Fibroblast of skin of left quadriceps (primary cell): ENCODE measurements around the gene POP7.
"Not testable (repeated sequence)": the region's sequence is repeated elsewhere in the genome, so short reads cannot be mapped to it uniquely, and the experiment has no call there.

ENCODE experiments used
- DNase-seq, 2 experiments: peaks; one replicate each; pipeline ENCODE4 v3.0.0-alpha.2; 2013; ENCODE audit warnings: low read depth in 2 of 2

Gene POP7

DNA sequence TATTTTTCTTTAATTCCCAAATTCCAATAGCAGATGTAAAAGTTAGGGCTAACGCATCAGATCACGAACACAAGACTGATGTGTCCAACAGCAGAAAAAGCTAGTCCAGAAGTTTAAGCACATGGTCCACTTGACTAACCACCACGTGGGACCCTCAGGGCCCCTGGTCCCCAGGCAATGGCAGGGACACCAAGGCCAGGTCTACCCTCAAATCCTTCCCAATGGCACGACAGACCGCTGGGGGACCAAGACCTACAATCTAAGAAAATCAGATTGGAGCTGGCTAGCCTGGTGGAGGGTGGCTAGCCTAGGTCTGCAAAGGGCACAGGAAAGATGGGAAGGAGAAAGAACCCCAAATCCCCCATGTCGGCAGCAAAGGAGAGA lies 13.4 kb upstream of the POP7 start:
- DNase-seq, result no peak

DNA sequence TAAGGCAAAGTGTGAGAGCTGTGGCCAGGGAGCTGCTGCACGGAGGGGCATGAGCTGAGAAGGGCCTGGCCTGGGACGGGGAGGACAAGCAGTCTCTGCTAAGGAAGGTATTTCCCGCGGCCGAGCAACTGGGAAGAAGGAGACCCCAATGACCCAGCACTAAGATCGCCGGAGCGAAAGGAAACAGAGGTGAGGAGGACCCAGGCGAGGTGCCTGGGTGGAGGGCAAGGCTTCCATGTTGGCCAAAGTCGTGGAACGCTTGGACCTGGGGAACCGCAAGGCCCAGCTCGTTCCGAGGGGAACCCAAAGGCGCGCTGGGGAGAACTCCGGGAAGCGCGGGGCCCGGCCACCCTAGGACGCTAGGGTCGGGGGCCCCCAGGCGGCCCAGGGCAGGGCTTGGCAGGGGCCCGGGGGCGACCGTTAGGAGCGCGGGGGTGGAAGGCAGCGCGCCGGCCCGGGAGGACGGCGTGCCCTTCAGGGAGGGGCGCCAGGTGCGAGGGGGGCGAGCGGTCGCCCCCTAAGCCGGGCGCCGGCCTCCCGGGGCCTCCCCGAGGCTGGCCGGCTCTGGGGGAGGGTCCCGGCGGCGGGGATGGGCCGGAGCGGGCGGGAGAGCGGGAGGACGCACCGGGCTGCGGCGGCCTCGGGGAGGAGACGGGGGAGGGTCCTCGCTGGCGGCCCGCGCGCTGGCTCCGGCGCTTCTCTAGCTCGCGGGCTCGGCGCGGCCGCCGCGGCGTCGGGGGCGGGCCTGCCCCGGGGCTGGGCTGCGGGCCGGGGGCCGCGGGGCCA lies 12.4 kb upstream of the POP7 start:
- DNase-seq, result no peak

DNA sequence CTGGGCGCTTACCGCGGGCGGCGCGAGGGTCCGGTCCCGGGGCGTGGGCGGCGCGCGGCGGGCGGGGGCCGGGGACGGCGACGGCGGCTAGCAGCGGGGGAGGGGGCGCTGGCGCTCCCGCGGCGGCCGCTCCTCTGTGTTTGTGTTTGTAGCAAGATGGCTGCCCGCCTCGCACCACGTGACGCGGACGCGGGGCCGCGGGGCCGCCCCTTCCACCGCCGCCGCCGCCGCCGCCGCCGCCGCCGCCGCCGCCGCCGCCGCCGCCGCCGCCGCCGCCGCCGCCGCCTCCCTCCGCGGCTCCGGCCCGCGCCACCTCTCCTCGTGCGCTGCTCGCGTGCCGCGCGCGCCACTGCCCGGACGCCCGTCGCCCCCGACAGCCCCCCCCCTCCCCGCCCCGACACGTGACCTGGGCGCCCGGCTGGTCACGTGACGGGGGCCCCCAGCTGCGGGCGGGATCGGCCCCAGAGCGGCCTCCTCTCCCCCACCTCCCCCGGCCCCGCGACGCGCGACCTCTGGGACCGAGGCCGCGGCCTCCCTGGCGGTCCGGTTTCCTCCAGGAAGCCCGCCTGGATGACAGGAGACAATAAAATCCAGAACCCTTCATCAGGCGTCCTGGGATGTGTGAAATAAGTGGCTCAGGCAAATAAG lies 11.7 kb upstream of the POP7 start, which contains the start of gene GIGYF1:
Gene GIGYF1, minus strand, starts transcription at position 153 of the 648 bp plus-strand sequence. CDS start 6,012 bp downstream, outside the sequence.
- DNase-seq, result peak; percentile 23 to 27

DNA sequence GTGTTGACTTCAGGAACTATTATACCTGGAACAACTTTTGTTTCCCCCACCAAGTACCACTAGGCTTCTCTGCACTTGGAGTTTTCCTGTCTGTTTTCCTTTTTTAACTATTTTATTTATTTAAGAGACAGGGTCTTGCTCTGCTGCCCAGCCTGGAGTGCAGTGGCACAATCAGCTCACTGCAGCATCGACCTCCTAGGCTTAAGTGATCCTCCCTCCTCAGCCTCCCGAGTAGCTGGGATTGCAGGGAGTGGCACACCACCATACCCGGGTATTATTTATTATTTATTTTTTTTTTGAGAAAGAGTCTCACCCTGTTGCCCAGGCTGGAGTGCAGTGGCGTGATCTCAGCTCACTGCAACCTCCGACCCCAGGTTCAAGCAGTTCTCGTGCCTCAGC lies 9.8 kb upstream of the POP7 start:
- no peak for DNase-seq

DNA sequence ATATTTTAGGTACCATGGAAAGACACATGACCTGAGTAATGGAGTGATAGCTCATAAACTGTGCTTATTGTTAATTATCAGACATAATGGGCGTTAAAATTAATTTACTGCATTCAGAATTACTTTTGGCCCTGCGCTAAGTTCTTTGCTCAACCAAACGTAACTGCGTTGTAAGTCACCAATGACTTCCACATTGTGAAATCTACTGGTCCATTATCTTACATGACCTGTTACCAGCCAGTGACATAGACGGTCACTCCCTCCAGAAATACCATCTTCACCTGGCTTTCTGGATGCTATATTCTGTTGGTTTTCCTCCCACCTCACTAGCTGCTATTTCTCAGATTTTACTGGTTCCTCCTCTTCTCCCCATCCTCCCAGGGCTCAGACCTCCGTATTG lies 6.9 kb upstream of the POP7 start:
- no peak for DNase-seq

DNA sequence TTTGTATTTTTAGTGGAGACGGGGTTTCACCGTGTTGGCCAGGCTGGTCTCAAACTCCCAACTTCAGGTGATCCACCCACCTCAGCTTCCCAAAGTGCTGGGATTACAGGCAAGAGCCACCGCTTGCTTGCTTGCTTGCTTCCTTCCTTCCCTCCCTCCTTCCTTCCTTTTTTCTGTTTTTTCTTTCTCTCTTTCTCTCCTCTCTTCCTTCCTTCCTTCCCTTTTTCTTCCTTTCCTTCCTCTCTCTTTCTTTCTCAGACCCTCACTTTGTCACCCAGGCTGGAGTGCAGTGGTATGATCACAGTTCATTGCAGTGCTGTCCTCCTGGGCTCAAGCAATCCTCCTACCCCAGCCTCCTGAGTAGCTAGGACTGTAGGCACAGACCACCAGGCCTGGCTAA lies 4.8 kb upstream of the POP7 start:
- not testable (repeated sequence) for DNase-seq

DNA sequence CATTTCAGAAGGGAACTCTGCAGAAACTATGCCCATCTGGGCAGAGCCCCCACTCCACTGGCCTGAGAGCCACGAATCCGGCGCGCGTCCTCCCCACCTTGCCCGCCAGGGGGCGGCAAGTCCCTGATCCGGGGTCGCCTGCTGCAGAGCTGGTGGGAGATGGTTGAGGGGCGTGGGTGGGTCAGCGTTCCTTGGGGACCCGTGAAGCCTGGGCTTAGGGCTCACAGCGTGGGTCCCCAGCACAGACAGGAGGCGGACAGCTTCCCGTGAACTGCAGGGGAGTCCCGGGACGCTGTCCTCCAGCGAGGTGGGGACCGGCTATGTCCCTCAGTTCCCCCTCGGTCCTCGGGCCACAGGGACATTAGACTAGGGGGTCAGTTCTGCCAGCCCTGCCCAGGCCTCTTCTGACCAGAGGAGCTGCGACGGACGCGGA lies 585 bp upstream of the POP7 start:
- DNase-seq, result peak; percentile 36 to 37

DNA sequence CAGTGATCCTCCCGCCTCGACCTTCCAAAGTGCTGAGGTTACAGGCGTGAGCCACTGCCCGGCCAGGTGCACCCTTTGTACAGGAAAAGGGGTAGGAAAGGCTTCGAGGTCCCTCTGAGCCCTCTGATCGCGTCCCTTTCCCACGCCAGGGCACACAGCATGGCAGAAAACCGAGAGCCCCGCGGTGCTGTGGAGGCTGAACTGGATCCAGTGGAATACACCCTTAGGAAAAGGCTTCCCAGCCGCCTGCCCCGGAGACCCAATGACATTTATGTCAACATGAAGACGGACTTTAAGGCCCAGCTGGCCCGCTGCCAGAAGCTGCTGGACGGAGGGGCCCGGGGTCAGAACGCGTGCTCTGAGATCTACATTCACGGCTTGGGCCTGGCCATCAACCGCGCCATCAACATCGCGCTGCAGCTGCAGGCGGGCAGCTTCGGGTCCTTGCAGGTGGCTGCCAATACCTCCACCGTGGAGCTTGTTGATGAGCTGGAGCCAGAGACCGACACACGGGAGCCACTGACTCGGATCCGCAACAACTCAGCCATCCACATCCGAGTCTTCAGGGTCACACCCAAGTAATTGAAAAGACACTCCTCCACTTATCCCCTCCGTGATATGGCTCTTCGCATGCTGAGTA lies 871 bp downstream of the POP7 start:
- DNase-seq, result no peak

DNA sequence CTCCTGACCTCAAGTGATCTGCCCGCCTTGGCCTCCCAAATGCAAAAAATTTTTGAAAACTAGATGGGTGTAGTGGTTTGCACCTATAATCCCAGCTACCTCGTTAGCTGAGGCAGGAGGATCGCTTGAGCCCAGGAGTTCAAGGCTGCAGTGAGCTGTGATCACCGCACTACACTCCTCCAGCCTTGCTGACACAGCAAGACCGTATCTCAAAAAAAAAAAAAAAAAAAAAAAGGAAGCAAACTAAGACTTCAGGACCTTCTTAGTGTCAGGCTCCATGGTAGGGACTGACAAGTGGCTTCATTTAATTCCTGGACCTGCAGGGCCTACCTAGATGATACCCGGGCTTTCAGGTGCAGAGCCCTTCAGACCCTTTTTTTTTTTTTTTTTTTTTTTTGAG lies 2.5 kb downstream of the POP7 start:
- no peak for DNase-seq

DNA sequence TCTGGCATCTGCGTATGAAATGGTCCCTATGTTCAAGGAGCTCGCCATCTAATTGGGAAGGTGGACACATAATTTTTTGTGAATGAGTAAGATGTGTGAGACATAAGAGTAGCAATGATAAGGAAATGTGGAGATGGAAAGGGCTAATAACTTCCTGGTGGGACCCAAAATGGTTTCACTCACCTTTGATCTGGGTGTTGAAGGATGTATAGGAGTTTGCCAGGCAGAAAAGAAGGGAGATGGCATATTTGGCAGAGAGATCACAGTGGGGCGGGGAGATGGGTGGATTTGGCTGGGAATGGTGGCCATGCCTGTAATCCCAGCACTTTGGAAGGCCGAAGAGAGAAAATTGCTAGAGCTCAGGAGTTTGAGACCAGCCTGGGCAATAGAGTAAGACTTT lies 4.5 kb downstream of the POP7 start:
- no peak for DNase-seq

DNA sequence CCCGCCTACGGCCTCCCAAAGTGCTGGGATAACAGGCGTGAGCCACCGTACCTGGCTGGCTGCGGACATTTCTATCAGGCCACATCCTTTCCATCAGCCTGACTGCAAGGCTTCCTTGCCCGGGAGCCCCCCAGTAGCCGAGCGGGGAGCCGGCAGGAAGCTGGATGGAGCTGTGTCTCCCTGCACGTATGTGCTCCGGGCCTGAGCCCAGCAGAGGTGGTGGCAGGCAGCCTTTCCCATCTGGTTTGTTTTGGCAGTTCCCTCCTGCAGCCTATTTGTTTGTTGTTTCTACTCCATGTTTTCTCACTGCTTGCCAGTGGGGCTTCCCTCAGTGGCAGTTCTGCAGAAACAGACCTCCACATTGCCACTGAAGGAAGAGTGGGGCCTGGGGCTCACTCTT lies 5.4 kb downstream of the POP7 start:
- DNase-seq, result no peak

DNA sequence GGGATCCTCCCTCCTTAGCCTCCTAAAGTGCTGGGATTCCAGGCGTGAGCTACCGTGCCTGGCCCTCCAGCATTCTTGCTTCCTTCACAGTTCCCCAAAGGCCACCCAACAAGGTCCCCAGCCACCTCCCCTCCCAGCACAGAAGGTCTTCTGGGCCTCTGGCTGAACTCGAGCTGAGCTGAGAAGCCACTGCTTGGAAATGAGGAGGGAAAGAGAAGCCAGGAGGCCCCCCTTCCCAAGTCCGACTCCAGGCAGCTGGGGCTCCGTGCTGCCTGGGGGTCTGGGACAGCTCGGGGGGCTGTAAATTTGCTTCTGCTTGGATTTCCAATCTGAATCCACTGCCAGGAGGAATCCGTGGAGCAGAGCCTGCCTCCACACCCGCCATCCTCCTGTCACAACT lies 8.8 kb downstream of the POP7 start:
- DNase-seq, result no peak

DNA sequence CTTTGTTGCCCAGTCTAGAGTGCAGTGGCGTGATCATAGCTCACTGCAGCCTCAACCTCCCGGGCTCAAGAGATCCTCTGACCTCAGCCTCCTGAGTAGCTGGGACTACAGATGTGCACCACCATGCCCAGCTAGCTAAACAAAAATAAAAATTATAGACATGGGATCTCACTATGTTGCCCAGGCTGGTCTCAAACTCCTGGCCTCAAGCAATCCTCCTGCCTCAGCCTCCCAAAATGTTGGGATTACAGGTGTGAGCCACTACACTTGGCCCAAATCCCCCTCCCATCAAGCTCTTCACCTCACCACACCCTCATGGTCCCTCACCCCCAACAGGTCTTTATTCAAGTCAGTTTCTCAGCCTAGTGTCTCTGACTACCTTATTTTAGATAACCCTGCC lies 11.2 kb downstream of the POP7 start:
- not testable (repeated sequence) for DNase-seq

DNA sequence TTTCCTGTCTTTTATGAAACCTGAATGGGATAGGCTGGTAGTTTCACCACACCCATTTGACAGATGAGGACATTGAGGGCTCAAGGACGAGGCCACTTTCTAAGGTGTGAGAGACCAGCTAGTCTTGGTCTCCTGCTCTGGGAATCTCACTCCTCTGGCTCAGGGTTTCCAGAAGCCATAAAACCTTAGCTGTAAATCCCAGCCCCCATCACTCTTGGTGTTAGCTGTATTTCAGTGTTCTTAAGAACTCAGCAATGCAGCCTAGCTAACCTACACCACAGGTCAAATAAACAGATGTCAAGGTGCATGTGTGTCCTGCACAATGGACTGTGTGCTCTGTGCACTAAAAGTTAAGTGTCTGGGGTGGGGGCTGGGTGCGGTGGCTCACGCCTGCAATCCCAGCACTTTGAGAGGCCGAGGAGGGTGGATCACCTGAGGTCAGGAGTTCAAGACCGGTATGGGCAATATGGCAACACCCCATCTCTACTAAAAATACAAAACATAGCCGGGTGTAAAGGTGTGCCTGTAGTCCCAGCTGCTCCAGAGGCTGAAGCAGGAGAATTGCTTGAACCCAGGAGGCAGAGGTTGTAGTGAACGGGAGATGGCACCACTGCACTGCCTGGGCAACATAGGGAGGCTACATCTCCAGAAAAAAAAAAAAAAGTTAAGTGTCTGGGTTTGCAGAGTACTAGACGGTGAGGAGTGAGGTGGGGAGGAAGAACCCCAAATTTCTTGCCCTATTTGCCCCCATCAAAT lies 13.8 kb downstream of the POP7 start:
- DNase-seq, result peak in 1 of 2 experiments; percentile 18

DNA sequence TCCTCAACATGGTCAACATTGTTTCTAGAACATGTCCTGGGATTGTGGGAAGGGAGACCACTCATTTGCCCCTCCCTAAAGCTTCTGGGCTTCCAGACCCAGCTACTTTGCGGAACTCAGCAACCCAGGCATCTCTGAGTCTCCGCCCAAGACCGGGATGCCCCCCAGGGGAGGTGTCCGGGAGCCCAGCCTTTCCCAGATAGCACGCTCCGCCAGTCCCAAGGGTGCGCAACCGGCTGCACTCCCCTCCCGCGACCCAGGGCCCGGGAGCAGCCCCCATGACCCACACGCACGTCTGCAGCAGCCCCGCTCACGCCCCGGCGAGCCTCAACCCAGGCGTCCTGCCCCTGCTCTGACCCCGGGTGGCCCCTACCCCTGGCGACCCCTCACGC lies 14.4 kb downstream of the POP7 start, which contains the start of gene EPO:
Gene EPO, plus strand, starts transcription at position 190 of the 392 bp plus-strand sequence. CDS start 513 bp downstream, outside the sequence.
- DNase-seq, result no peak

DNA sequence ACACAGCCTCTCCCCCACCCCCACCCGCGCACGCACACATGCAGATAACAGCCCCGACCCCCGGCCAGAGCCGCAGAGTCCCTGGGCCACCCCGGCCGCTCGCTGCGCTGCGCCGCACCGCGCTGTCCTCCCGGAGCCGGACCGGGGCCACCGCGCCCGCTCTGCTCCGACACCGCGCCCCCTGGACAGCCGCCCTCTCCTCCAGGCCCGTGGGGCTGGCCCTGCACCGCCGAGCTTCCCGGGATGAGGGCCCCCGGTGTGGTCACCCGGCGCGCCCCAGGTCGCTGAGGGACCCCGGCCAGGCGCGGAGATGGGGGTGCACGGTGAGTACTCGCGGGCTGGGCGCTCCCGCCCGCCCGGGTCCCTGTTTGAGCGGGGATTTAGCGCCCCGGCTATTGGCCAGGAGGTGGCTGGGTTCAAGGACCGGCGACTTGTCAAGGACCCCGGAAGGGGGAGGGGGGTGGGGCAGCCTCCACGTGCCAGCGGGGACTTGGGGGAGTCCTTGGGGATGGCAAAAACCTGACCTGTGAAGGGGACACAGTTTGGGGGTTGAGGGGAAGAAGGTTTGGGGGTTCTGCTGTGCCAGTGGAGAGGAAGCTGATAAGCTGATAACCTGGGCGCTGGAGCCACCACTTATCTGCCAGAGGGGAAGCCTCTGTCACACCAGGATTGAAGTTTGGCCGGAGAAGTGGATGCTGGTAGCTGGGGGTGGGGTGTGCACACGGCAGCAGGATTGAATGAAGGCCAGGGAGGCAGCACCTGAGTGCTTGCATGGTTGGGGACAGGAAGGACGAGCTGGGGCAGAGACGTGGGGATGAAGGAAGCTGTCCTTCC lies 15.0 kb downstream of the POP7 start:
- DNase-seq, result no peak

DNA sequence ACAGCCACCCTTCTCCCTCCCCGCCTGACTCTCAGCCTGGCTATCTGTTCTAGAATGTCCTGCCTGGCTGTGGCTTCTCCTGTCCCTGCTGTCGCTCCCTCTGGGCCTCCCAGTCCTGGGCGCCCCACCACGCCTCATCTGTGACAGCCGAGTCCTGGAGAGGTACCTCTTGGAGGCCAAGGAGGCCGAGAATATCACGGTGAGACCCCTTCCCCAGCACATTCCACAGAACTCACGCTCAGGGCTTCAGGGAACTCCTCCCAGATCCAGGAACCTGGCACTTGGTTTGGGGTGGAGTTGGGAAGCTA lies 15.5 kb downstream of the POP7 start:
- DNase-seq, result no peak

DNA sequence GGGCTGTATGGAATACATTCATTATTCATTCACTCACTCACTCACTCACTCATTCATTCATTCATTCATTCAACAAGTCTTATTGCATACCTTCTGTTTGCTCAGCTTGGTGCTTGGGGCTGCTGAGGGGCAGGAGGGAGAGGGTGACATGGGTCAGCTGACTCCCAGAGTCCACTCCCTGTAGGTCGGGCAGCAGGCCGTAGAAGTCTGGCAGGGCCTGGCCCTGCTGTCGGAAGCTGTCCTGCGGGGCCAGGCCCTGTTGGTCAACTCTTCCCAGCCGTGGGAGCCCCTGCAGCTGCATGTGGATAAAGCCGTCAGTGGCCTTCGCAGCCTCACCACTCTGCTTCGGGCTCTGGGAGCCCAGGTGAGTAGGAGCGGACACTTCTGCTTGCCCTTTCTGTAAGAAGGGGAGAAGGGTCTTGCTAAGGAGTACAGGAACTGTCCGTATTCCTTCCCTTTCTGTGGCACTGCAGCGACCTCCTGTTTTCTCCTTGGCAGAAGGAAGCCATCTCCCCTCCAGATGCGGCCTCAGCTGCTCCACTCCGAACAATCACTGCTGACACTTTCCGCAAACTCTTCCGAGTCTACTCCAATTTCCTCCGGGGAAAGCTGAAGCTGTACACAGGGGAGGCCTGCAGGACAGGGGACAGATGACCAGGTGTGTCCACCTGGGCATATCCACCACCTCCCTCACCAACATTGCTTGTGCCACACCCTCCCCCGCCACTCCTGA lies 16.7 kb downstream of the POP7 start:
- DNase-seq, result no peak

DNA sequence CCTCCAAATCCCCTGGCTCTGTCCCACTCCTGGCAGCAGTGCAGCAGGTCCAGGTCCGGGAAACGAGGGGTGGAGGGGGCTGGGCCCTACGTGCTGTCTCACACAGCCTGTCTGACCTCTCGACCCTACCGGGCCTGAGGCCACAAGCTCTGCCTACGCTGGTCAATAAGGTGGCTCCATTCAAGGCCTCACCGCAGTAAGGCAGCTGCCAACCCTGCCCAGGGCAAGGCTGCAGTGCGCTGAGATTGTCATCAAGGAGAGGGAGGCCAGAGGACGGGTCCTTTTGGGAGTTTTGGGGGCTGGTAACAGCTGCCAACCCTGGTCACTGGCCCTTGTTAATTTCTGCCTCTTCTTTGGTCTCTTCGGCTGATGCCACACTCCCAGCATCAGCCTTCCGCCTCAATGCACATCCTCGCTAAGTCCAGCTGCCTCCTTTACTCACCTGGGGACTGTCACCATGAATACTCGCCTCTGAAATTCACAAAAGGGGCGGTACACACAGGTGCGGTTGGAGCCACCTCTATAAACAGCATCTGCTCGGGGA lies 17.9 kb downstream of the POP7 start:
- DNase-seq, result no peak

DNA sequence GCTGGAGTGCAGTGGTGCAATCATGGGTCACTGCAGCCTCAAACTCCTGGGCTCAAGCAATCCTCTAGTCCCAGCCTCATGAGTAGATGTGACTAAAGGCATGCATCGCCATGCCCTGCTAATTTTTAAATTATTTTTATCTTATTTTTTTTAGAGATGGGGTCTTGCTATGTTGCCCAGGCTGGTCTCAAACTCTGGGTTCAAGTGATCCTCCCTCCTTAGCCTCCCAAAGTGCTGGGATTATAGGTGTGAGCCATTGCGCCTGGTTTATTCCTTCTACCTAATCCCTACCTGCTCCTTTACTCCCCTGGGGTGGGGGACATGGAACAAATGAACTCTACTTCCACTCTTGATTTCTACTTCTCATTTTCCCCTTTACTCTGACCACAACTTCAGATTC lies 18.4 kb downstream of the POP7 start:
- DNase-seq, result not testable (repeated sequence)
